ENCODE results near the gene DNAH6. TPM values are rescaled to one million over a fixed set of nuclear protein-coding genes. Genes with fewer than 3 reads are reported as not detected.

Gene DNAH6, protein sequence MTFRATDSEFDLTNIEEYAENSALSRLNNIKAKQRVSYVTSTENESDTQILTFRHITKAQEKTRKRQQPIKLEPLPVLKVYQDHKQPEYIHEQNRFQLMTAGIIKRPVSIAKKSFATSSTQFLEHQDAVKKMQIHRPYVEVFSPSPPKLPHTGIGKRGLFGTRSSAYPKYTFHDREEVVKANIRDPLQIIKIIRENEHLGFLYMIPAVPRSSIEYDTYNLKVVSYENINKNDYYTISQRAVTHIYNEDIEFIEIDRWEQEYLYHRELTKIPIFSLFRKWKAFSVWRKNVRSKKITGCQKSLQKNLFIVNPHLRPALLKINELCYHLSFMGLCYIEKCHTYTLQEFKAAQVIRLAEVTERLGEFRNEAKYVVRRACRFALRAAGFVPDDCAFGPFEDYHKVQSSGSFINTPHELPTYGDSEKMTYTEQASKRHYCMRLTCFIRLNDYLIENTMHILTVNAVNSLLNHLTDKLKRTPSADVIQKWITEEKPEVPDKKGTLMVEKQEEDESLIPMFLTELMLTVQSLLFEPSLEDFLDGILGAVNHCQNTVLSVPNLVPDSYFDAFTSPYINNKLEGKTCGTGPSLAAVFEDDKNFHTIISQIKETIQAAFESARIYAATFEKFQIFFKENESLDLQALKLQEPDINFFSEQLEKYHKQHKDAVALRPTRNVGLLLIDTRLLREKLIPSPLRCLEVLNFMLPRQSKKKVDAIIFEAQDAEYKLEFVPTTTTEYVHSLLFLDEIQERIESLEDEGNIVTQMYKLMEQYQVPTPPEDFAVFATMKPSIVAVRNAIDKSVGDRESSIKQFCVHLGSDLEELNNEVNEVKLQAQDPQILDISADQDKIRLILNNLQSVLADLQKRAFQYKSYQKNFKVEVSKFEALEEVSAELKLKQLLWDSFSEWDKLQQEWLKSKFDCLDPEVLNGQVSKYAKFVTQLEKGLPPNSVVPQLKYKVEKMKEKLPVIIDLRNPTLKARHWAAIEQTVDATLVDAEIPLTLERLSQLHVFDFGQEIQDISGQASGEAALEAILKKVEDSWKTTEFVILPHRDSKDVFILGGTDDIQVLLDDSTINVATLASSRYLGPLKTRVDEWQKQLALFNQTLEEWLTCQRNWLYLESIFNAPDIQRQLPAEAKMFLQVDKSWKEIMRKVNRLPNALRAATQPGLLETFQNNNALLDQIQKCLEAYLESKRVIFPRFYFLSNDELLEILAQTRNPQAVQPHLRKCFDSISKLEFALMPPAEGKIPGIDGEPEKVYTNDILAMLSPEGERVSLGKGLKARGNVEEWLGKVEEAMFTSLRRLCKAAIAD (N-terminal part only)
- 1 to 10 TPM; 3.0 to 5.7 (median 4.6) TPM for polyA plus RNA-seq (ENCODE audit: insufficient read depth in 1 of 5, insufficient read length in 5 of 5, low replicate concordance in 1 of 5)
- long read RNA-seq, donor 1 = 0 reads
- long read RNA-seq, donor 2 = 0 reads
- long read RNA-seq, donor 3 = 0 reads
- long read RNA-seq, donor 4 = 0 reads
- long read RNA-seq, donor 5 = 0 reads
- long read RNA-seq, donor 6 = 0 reads
- long read RNA-seq, donor 7 = 0 reads
- long read RNA-seq, donor 8 = 0 reads

DNA sequence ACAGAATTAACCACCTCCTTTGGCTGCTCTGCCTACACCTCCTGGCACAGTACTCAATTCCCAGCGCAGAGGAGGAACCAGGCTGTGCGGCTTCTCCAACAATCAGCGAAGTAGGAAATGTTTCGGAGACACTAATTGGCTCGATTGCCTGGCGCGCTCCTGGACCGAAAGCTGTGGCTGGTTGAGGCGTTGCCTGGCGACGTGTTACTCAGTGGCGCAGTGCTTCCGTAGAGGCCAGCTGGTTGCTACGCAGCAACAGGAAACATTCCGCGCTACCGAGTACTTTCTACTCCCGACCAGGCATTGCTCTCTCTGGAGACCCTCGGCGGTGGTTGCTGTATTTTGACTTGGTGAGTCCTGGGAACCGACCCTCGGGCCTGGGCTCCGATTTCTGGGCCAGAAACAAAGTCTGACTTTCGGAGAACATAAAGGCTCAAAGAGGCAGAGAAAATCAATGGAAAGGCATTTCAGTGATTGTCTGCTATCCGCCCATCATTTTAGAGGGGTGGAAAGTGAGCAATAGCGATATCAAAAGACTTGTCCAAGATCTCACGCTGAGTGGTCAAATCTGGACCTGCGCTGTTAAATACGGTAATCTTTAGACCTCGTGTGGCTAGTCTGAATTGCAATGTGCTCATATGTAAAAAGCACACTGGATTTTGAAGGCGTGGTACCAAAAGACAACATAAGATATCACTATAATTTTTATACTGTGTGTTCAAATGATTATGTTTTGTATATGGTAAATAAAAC, at the start of gene DNAH6:
DNAH6 (plus strand) TSS at position 265 of the 753 bp plus-strand sequence. CDS start 1,329 bp downstream, outside the sequence.
- peak; percentile 95 to 97 for DNase-seq

- DNase-seq = no peak
Measured at GRCh38 chr2:84467389-84467788, 48.9 kb upstream of the DNAH6 start.

- DNase-seq = peak; percentile 58 to 61
Measured at GRCh38 chr2:84472423-84472822, 43.9 kb upstream of the DNAH6 start.

DNA sequence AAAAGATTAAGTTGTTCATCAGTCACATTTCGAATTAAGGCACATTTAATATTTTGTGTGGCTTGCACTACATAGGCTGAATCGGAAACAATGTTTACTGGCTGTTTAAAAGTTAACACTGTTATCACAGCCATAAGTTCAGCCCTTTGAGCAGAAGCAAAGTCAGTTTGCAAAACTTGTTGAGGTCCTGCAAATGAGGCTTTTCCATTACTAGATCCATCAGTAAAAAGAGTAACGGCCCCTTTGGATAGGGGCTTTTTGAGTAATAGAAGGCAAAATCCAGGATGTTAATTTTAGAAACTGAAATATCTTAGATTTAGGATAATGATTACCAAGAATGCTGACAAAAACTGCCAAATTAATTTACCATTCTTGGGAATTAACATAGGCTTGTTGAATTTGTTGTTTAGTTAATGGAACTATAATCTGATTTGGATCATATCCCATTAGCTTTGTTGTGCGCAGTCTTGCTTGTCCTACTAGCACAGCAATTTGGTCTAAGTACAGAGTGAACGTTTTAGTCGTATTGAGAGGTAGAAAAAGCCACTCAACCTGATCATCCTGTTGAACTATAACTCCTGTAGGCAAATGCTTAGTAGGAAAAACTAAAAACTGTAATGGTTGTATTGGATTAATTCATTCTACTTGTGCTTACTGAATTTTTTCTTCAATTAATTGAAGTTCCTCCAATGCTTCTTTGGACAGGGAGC, 43.3 kb upstream of the DNAH6 start:
- DNase-seq = peak in 1 of 2 donors; percentile 24

DNA sequence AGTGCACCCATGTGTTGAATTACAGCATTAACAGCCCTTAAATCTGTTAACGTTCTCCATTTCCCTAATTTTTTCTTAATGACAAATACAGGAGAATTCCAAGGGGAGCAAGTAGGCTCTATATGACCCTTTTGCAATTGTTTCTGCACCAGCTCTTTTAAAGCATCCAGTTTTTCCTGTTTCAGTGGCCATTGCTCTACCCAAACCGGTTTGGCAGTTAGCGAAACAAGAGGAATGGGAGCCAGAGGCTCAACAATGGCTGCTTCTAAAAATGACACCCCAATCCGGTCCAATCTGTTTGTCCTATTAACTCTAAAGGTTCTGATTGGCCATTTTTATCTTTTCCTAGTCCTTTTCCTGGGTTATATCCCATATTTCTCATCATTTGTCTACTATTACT, 42.1 kb upstream of the DNAH6 start:
- DNase-seq = peak in 1 of 2 donors; percentile 43

DNA sequence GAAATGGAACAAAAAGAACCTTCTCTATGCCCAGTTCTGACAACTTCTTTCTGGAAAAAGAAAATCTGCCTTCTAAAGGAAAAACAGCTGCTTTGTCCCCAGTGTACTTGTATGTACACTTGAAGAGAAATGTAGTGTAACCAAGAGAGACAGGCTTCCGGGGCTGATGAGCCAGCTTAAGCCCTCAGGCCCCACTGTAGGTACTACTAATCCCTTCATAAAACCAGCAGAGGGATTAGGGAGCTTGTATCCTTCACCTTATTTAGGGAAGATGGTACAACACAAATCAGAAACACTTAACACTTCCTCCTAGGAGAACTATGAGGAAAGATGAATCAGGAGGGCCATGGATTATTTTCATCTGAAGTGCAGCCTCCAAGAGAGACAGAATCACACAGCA, 38.4 kb upstream of the DNAH6 start:
- DNase-seq = no peak

DNA sequence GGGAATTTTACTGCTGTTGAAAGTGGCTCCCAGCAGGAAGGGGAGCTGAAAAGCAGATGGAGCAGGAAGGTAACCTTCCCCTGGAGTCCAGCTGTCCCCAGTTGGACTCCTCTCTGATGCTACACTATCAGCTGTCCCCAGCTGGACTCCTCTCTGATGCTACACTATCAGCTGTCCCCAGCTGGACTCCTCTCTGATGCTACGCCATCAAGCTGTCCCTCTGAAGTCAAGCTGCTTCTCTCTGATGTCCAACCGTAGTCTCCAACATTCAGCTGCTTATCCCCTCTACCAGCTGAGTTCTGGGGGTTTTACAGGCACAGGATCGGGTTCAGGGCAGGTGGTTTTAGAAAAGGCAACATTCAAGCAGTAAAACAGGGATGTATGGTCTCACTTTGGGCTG, 37.4 kb upstream of the DNAH6 start:
- no peak for DNase-seq

GRCh38 chr2:84481702-84482101, 34.6 kb upstream of the DNAH6 start:
- no peak for DNase-seq

- DNase-seq = no peak
Measured at GRCh38 chr2:84482603-84483002, 33.7 kb upstream of the DNAH6 start.

DNA sequence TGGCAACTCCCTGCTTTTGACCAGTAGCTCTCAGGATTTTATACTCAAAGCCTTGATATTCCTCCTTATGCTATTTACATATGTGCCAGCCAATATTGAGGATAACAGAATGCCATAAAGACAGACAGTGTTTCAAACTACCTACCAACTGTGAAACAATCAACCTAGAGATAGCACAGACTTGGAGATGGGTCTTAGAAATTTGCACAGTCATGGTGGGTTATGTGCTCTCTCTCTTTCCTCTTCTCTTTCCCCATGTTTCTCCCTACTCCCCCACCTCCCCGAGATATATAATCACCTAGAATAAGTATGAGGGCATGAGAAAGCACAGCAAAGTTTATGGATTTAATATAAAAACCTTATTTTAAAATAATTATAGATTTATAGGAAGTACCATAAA, 33.0 kb upstream of the DNAH6 start:
- DNase-seq = no peak

DNA sequence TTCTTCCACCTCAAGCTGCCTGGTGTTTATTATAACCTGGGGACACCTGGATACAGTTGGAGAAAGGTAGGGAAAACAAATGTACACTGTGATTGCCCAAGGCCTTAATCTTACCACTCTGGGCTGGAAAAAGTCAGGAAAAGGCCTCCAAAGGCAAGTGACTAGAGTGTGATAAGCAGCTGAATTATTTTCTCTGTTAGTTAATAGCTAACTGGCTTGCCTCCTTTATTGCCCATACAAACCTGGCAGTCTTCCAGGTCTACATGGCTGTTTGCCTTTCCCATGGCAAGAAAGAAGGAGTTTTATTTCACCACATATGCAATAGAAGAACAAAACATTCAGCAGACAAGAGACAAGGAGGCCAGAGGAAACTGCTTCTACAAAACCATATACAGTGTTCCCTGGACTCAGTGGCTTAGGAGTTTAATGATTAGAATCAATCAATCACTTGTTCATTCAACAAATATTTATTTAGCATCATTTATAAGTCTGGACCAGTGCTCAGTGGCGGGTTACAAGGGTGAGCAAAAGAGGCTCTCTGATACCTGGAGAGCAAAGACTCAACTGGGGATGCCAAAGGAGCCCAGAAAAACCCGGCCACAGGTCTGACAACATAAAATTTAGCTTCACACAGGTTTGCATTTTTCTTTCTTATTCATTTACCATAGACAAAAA, 29.7 kb upstream of the DNAH6 start:
- DNase-seq = peak; percentile 88 to 91

GRCh38 chr2:84487298-84487996, 28.9 kb upstream of the DNAH6 start:
- DNase-seq = no peak

DNA sequence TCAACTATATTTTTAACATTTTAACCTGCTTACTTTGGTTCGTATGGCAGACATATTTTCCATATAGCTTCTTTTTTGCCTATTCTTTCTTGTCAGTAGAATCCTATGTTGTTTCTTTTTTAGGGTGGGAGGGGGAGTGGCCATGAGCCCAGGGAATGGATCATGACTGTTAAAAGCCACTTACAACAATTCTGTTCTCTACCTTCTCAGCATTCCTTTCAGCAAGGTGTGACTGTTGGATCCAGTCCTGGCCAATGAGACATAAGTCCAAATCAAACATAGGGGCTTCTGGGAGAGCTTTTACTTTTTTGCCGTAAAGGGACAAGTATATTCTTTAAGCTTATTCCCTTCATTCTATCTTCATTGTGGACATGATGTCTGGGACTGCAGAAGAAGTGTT, 25.0 kb upstream of the DNAH6 start:
- no peak for DNase-seq

DNA sequence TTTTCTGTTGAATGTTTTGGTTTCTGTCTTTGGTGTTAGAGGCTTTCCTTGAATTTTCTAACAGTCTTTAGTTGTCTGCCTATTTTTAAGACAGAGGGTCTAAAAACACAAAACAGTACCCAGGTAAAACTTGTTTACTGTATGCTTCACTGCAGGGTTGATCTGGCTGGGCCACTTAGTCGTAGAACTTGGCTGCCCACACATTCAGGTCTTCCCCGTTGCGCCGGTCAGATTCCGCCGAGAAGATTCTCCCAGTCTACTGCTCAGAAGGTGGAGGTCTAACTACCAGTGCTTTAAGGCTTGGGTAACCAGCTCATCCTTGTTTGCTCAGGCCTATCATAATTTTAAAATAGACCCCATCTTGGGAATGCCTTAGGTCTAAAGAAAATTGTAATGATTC, 24.6 kb upstream of the DNAH6 start:
- no peak for DNase-seq

DNA sequence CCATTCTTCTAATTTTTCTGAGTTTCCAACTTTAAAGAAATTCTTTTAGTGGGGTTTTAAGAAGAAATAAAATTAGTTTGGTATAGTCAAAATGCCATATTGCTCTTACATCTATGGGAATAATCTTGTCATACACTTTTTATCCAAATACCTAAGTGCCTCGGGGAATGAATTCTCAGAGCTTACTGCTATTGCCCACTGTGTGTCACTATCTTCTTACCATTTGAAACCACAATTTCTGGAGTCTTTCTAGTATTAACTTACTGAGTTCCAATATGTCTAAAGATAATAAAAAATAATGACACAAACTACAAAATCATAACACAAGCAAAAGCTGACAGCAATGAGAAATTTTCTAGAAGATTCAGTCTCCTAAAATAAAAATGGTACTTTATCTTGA, 23.7 kb upstream of the DNAH6 start:
- DNase-seq = no peak

DNA sequence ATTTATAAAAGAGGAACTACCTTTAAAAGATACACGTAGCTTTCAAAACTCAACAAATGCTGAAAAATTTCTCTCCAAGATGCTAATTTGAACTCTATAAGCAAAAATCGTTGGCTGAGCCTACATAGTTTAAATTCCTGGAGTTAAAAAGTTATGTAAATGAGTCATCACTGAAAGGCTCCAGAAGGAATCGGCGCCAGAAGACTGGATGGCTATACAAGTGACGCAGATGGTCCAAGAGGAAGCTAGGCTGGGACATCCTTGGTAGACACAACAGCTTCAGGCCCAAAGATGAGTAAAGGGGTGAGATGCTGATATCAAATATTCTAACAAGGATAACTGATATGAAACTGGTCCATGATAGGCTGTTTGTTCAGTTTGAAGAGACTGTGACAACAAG, 22.8 kb upstream of the DNAH6 start:
- no peak for DNase-seq

- DNase-seq = no peak
Measured at GRCh38 chr2:84494070-84494469, 22.2 kb upstream of the DNAH6 start.

GRCh38 chr2:84495539-84496146, 20.7 kb upstream of the DNAH6 start:
- DNase-seq = peak; percentile 57 to 66
